CD14-positive monocyte (primary cell): ENCODE results near the gene SCAPER. TPM values are rescaled to one million over a fixed set of nuclear protein-coding genes. Genes with fewer than 3 reads are reported as not detected.

Source experiments
- DNase-seq, 3 donors: peaks; one replicate each; pipeline ENCODE4 v3.0.0-alpha.2; 2011 to 2022
- H2AFZ ChIP-seq: 2 replicates; pipeline ENCODE4 v1.6.0; 2012; ENCODE audit warnings: mild to moderate bottlenecking, low read depth, low read length, inconsistent platforms; ENCODE audit not compliant: insufficient read depth, poor library complexity, severe bottlenecking
- H3K27ac ChIP-seq, 2 donors: 1 replicate in 1 of 2; 2 replicates in 1 of 2; pipeline ENCODE4 v1.5.1; 2012 to 2013; ENCODE audit warnings: low read length in 2 of 2, control low read depth in 1 of 2, inconsistent platforms in 1 of 2, low read depth in 1 of 2, mild to moderate bottlenecking in 1 of 2
- H3K27me3 ChIP-seq, 2 donors: one replicate each; pipeline versions ENCODE4 v1.6.0 to v1.6.1; 2011 to 2013; ENCODE audit warnings: low read length in 2 of 2; ENCODE audit not compliant: control insufficient read depth in 2 of 2, insufficient read depth in 2 of 2
- H3K36me3 ChIP-seq, 2 donors: replicated peaks in 1 of 2; 1 replicate in 1 of 2; 2 replicates in 1 of 2; pipeline versions ENCODE4 v1.5.1 to v1.6.1; 2012 to 2013; ENCODE audit warnings: low read length in 2 of 2, control low read depth in 1 of 2, inconsistent platforms in 1 of 2, mild to moderate bottlenecking in 1 of 2; ENCODE audit not compliant: insufficient read depth in 2 of 2, control insufficient read depth in 1 of 2
- H3K4me1 ChIP-seq, 2 donors: 1 replicate in 1 of 2; 2 replicates in 1 of 2; pipeline versions ENCODE4 v1.5.1 to v1.6.1; 2012 to 2013; ENCODE audit warnings: low read length in 2 of 2, control low read depth in 1 of 2, inconsistent platforms in 1 of 2, mild to moderate bottlenecking in 1 of 2, moderate library complexity in 1 of 2; ENCODE audit not compliant: insufficient read depth in 2 of 2, control insufficient read depth in 1 of 2
- H3K4me2 ChIP-seq: replicated peaks from 2 replicates; pipeline ENCODE3; 2012; ENCODE audit warnings: low read length, moderate library complexity, mild to moderate bottlenecking; ENCODE audit not compliant: poor library complexity, severe bottlenecking; ENCODE audit errors: extremely low read depth
- H3K4me3 ChIP-seq, 3 experiments: fragments of 200-600 bp in 1 of 3; sonication (generic) in 1 of 3; replicated peaks in 1 of 3; 1 replicate in 2 of 3; 2 replicates in 1 of 3; pipeline ENCODE4 v1.5.1; 2011 to 2013; ENCODE audit warnings: low read length in 3 of 3, mild to moderate bottlenecking in 3 of 3, control low read depth in 2 of 3, low read depth in 2 of 3, inconsistent platforms in 1 of 3, moderate library complexity in 1 of 3
- H3K79me2 ChIP-seq: 2 replicates; pipeline ENCODE4 v1.6.0; 2012; ENCODE audit warnings: mild to moderate bottlenecking, control low read depth, inconsistent platforms, low read length, moderate library complexity; ENCODE audit not compliant: insufficient read depth
- H3K9ac ChIP-seq: 2 replicates; pipeline ENCODE4 v1.6.0; 2017; ENCODE audit warnings: low read length, mild to moderate bottlenecking; ENCODE audit not compliant: insufficient read depth, poor library complexity, severe bottlenecking
- H3K9me3 ChIP-seq, 2 donors: replicated peaks in 1 of 2; 1 replicate in 1 of 2; 2 replicates in 1 of 2; pipeline versions ENCODE4 v1.5.1 to v1.6.1; 2012 to 2013; ENCODE audit warnings: low read length in 2 of 2, control low read depth in 1 of 2; ENCODE audit not compliant: control insufficient read depth in 1 of 2, insufficient read depth in 1 of 2
- H4K20me1 ChIP-seq: 2 replicates; pipeline ENCODE4 v1.6.0; 2012; ENCODE audit warnings: mild to moderate bottlenecking, low read length, control low read depth, moderate library complexity; ENCODE audit not compliant: insufficient read depth
- H3K27ac Mint-ChIP-seq, 7 donors: one replicate each; pipeline ENCODE4 v1.8.0; 2020; ENCODE audit warnings: mild to moderate bottlenecking in 7 of 7, mixed read lengths in 7 of 7, moderate library complexity in 6 of 7, inconsistent platforms in 2 of 7
- H3K27me3 Mint-ChIP-seq, 3 donors: one replicate each; pipeline ENCODE4 v1.8.0; 2021 to 2022; ENCODE audit warnings: low read depth in 3 of 3, mild to moderate bottlenecking in 3 of 3, mixed read lengths in 3 of 3, moderate library complexity in 3 of 3, inconsistent platforms in 1 of 3
- H3K36me3 Mint-ChIP-seq, 2 donors: one replicate each; pipeline ENCODE4 v1.8.0; 2020; ENCODE audit warnings: mixed read lengths in 2 of 2, inconsistent platforms in 1 of 2, mild to moderate bottlenecking in 1 of 2
- H3K4me1 Mint-ChIP-seq: one replicate; pipeline ENCODE4 v1.8.0; 2020; ENCODE audit warnings: mild to moderate bottlenecking, mixed read lengths
- H3K4me3 Mint-ChIP-seq, 2 donors: one replicate each; pipeline ENCODE4 v1.8.0; 2020; ENCODE audit warnings: mild to moderate bottlenecking in 2 of 2, mixed read lengths in 2 of 2, moderate library complexity in 1 of 2
- H3K9me3 Mint-ChIP-seq, 7 donors: one replicate each; pipeline ENCODE4 v1.8.0; 2020 to 2022; ENCODE audit warnings: mixed read lengths in 7 of 7, mild to moderate bottlenecking in 6 of 7, moderate library complexity in 6 of 7, inconsistent platforms in 2 of 7
- WGBS: methylation state at CpG from one replicate; pipeline ENCODE4 v1.1.5; 2013; ENCODE audit warnings: missing lambda C conversion rate; ENCODE audit not compliant: insufficient coverage; 5-methylcytosine and 5-hydroxymethylcytosine counted together
- intact Hi-C, 2 donors: fragments of 100-400 bp; cut with micrococcal nuclease; formaldehyde crosslinking; loops; one replicate each; pipeline versions ENCODE4 v1.15.0 to v1.15.1; 2023
- polyA plus RNA-seq, 3 donors: library from polyadenylated mRNA; depleted of rRNA in 1 of 3; unstranded in 2 of 3; stranded (reverse) in 1 of 3; fragments of 300-500 nt in 2 of 3; fragments of >200 nt in 1 of 3; fragmentation: Illumina TruSeq in 2 of 3; gene quantifications; 1 replicate in 2 of 3; 2 replicates in 1 of 3; pipeline ENCODE4 v1.2.3, GENCODE V29; 2012 to 2021
- TF ChIP-seq, protein P1 (sequence below): fragments of 200-600 bp; IDR thresholded peaks from one replicate; pipeline ENCODE4 v1.8.0; 2022; ENCODE audit warnings: antibody characterized with exemption, mild to moderate bottlenecking

Gene SCAPER
- polyA plus RNA-seq, 3 donors, result 2.5 to 5.4 (median 4.2) TPM

- Mint-ChIP-seq H3K27me3 (peaks cover 0 to 1% (median 0%) of the 10 kb centered on the region in 3 donors), H3K36me3 (peaks cover 2 to 3% of the 10 kb centered on the region in 2 donors), H3K4me1 (peaks cover 4% of the 10 kb centered on the region), H3K27ac (no peak overlapping the region), H3K9me3 (peaks cover 2 to 13% (median 11%) of the 10 kb centered on the region in 7 donors), H3K4me3 (no peak overlapping the region)
- H3K27me3 ChIP-seq, result no peaks in the 10 kb centered on the region
- H3K4me1 ChIP-seq, result no peaks in the 10 kb centered on the region
- H2AFZ ChIP-seq, result no peak overlapping the region
- no peaks in the 10 kb centered on the region for H4K20me1 ChIP-seq
- no peak overlapping the region for H3K9ac ChIP-seq
- intact Hi-C loops, result no loop called here
- TF ChIP-seq, protein P1, sequence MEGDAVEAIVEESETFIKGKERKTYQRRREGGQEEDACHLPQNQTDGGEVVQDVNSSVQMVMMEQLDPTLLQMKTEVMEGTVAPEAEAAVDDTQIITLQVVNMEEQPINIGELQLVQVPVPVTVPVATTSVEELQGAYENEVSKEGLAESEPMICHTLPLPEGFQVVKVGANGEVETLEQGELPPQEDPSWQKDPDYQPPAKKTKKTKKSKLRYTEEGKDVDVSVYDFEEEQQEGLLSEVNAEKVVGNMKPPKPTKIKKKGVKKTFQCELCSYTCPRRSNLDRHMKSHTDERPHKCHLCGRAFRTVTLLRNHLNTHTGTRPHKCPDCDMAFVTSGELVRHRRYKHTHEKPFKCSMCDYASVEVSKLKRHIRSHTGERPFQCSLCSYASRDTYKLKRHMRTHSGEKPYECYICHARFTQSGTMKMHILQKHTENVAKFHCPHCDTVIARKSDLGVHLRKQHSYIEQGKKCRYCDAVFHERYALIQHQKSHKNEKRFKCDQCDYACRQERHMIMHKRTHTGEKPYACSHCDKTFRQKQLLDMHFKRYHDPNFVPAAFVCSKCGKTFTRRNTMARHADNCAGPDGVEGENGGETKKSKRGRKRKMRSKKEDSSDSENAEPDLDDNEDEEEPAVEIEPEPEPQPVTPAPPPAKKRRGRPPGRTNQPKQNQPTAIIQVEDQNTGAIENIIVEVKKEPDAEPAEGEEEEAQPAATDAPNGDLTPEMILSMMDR, result no peak
- no peak overlapping the region for H3K4me2 ChIP-seq
- H3K79me2 ChIP-seq, result no peaks in the 10 kb centered on the region
- DNase-seq, result no peak
- WGBS, result 77% methylated on average over 1 of the region's 2 CpGs
- H3K27ac ChIP-seq, result no peak overlapping the region
- no peaks in the 10 kb centered on the region for H3K36me3 ChIP-seq
- H3K9me3 ChIP-seq, result no peaks in the 10 kb centered on the region
- H3K4me3 ChIP-seq, result no peak overlapping the region
Observed at GRCh38 chr15:76553564-76553963, 351.6 kb downstream of the SCAPER start.

DNA sequence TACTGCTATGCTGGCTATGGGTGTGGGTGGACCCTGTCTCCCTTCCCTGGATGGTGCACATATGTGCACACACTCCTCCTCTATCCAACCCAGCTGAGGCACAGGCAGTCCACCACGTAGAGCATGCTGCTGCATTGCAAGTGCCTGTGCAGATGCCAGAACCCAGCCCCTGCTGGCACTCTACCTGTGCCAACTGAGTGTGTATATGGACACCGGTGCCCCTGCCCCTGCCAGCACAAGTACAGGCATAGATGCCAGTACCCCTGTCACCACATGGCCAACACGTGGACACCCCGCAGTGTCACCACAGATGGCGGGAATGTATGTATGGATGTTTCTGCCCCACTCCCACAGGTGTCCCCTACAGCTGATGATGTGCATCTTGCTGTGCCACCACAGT lies 352.0 kb downstream of the SCAPER start:
- TF ChIP-seq, protein P1, result no peak
- Mint-ChIP-seq H3K4me3 (no peak overlapping the region), H3K4me1 (peaks cover 4% of the 10 kb centered on the region), H3K9me3 (peaks cover 2 to 12% (median 11%) of the 10 kb centered on the region in 7 donors), H3K36me3 (peaks cover 2 to 3% of the 10 kb centered on the region in 2 donors), H3K27ac (no peak overlapping the region), H3K27me3 (peaks cover 0 to 1% (median 0%) of the 10 kb centered on the region in 3 donors)
- WGBS, result 100% methylated on average over 1 of the region's 5 CpGs
- Histone ChIP-seq H3K9ac (no peak overlapping the region), H3K9me3 (no peaks in the 10 kb centered on the region), H3K27me3 (no peaks in the 10 kb centered on the region), H3K4me1 (no peaks in the 10 kb centered on the region), H2AFZ (no peak overlapping the region), H3K36me3 (no peaks in the 10 kb centered on the region), H3K27ac (no peak overlapping the region), H3K4me2 (no peak overlapping the region), H3K4me3 (no peak overlapping the region), H4K20me1 (no peaks in the 10 kb centered on the region), H3K79me2 (no peaks in the 10 kb centered on the region)
- DNase-seq, result no peak
- intact Hi-C loops, result no loop called here
